GM10266 (cell line): ENCODE measurements around the gene LIM2.

Experiments used
- DNase-seq: peaks from one replicate; pipeline ENCODE4 v3.0.0; 2012; ENCODE audit errors: extremely low spot score
- CTCF ChIP-seq: IDR thresholded peaks from 2 replicates; pipeline ENCODE4 v1.5.1; 2012; ENCODE audit warnings: mild to moderate bottlenecking, low read depth; ENCODE audit not compliant: control insufficient read depth, insufficient read depth; ENCODE audit errors: missing control alignments

Gene LIM2

GRCh38 chr19:51352783-51353360, 34.9 kb downstream of the LIM2 start:
- TF ChIP-seq CTCF: no peak
- DNase-seq: no peak

- no peak for TF ChIP-seq CTCF
Observed at GRCh38 chr19:51351266-51351990, 36.3 kb downstream of the LIM2 start.

GRCh38 chr19:51347209-51347928, 40.4 kb downstream of the LIM2 start:
- TF ChIP-seq CTCF: no peak
- no peak for DNase-seq

More at GRCh38 chr19:51351266-51351990, 36.3 kb downstream of the LIM2 start:
- DNase-seq: no peak

- DNase-seq: no peak
- TF ChIP-seq CTCF: no peak
Observed at GRCh38 chr19:51346742-51347141, 41.0 kb downstream of the LIM2 start.

GRCh38 chr19:51345076-51345620, 42.6 kb downstream of the LIM2 start:
- DNase-seq: no peak
- no peak for TF ChIP-seq CTCF

- no peak for DNase-seq
- TF ChIP-seq CTCF: no peak
Observed at GRCh38 chr19:51342631-51343569, 44.9 kb downstream of the LIM2 start.
